HG03575 (cell line): ENCODE measurements around the gene TMOD1.
"Not testable (repeated sequence)": the region's sequence is repeated elsewhere in the genome, so short reads cannot be mapped to it uniquely, and the experiment has no call there.

Experiments used
- ATAC-seq: cut with Tn5 transposase; IDR thresholded peaks from one replicate; pipeline ENCODE4 v1.9.1; 2021; ENCODE audit not compliant: unreplicated experiment, insufficient number of reproducible peaks, low FRiP score; ENCODE audit errors: extremely low read depth

The TMOD1 gene

DNA sequence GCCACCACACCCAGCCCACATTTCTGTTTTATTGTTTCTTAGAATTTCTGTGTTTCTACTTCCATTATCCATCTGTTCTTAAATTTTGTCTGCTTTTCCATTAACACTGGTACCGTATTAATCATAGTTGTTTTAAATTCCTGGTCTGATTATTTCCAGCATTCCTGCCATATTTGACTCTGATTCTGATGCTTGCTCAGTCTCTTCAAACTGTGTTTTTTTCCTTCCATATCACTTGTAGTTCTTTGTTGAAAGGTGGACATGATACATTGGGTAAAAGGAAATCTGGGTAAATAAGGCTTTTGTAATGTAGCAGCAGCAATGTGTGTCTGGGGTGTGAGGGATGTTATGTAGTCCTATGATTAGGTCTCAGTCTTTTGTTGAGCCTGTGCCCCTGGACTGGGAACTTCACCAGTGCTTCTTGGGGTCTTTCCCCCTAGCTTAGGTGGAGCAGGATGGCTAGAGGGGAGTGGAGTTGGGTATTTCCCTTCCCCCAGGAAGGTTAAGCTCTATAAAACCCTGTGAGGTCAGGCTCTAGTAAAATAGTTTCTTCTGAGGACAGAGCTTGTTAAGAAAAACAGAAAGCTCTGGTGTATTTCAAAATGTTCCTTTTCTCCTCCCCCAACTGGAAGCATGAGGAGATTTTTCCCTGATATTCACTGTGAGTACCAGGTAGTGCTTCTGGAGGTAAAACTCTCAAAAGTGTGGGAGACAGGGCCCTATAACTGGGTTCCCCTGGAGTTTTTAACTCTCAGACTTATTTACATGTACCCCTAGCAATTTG lies 10.1 kb upstream of the TMOD1 start:
- ATAC-seq, result no peak

DNA sequence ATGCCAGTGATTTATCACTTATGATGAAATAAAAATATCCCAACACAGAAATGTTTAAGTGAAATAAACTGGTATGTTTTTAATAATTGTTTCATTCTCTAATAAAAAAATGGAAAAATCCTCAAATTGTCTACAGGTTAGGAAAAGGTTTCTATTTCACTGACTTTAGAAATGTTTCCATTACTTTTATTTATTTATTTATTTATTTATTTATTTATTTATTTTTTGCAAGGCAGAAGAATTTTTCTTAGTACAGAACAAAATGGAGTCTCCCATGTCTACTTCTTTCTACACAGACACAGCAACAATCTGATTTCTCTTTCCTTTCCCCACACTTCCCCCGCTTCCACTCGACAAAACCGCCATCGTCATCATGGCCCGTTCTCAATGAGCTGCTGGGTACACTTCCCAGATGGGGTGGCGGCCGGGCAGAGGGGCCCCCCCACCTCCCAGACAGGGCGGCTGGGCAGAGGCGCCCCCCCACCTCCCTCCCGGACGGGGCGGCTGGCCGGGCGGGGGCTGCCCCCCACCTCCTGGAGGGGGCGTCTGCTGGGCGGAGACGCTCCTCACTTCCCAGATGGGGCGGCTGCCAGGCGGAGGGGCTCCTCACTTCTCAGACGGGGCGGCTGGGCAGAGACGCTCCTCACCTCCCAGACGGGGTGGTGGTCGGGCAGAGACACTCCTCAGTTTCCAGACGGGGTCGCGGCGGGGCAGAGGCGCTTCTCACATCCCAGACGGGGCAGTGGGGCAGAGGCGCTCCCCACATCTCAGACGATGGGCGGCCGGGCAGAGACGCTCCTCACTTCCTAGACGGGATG lies 3.7 kb upstream of the TMOD1 start:
- not testable (repeated sequence) for ATAC-seq

DNA sequence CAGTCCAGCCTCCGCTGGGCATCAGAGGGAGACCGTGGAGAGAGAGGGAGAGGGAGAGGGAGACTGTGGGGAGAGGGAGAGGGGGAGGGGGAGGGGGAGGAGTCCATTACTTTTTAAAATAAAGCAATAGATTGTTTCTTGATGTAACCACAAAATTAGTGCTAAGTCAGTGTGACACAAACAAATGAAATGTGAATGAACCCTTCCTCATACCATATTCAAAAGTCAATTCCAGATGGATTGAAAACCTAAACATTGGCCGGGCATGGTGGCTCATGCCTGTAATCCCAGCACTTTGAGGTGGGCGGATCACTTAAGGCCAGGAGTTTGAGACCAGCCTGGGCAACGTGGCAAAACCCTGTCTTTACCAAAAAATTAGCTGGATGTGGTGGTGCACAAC lies 2.6 kb upstream of the TMOD1 start:
- not testable (repeated sequence) for ATAC-seq

DNA sequence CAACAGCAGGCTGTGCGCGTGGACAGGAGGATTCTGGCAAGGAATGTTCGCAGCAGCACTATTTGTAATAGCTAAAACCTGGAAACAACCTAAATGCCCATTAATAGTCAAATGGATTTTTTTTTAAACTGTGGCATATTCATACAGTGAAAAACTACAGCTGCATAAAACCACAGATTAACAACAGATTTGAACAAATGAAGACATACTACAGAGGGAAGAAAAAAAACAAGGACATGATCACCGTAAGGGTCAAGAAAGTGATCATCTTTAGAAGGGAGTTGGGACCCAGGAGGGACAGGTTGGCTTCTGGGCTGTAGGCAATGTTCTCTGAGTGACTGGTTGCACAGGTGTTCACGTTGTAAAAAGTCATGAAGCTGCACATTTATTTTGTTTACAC lies 1.2 kb upstream of the TMOD1 start:
- no peak for ATAC-seq

DNA sequence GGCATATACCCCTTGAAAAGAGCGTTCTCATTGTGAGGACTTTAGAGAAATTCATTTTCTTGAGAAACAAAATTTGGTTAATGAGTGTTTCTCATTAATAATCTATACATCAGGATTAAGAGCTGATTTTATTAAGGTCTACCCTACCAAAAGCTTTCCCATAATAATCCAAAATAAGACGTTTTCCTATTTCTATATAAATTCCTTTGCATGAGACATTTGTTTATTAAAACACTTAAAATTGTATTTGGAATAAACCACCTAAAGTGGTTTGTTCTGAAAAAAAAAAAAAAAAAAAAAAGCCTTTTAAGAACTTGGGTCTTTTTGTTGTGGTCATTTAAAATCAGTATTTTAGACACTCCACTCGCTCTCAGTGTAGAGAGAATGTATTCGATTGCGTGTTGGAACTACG lies 695 bp upstream of the TMOD1 start:
- ATAC-seq, result no peak

DNA sequence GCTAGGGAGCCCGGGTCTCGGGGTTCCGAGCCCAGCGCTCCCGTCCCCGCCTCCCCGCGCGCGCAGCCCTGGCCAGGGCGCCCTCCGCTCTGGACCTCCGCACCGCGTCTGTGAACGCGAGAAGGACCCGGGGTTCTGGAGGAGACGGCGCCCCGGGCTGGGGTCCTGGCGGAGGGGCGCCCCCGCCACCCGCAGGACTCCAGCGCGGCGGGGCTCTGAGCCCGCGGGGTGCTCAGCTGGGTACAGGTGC lies 431 bp downstream of the TMOD1 start:
- ATAC-seq, result no peak

DNA sequence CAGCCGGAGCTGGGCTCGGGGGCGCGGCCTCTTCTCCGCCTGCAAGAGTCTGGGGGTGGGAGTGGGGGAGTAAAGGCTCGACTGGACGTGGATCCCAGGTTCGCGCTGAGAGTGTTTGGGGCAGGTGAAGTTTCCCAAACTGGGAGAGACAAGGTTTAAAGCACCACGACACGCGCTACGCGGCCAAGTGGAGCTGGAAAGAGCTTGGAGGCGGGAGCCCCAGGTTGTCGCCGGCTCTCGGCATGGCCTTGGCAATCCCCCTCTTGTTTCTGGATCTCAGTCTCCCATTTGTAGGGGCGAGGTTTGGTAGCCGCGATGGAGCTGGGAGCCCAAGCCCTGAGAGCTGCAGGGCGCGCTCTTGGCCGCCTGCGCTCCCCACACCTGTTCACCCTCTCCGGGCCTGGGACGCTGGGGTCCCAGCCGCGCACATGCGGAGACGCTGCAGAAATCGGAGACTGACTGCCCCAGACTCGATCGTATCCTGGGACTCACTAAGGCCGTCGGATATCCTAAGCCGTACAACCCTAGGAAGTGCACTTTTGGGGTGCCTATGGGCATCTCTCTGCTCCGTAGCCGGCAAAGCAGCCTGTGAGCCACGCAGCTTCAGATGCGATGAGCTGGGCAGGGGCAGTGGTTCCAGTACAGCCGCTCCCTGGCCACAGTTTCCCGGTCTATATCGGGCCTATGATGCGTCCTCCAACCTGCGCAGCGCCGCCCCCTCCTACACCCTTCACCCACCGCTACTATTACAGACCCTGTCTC lies 937 bp downstream of the TMOD1 start:
- no peak for ATAC-seq

DNA sequence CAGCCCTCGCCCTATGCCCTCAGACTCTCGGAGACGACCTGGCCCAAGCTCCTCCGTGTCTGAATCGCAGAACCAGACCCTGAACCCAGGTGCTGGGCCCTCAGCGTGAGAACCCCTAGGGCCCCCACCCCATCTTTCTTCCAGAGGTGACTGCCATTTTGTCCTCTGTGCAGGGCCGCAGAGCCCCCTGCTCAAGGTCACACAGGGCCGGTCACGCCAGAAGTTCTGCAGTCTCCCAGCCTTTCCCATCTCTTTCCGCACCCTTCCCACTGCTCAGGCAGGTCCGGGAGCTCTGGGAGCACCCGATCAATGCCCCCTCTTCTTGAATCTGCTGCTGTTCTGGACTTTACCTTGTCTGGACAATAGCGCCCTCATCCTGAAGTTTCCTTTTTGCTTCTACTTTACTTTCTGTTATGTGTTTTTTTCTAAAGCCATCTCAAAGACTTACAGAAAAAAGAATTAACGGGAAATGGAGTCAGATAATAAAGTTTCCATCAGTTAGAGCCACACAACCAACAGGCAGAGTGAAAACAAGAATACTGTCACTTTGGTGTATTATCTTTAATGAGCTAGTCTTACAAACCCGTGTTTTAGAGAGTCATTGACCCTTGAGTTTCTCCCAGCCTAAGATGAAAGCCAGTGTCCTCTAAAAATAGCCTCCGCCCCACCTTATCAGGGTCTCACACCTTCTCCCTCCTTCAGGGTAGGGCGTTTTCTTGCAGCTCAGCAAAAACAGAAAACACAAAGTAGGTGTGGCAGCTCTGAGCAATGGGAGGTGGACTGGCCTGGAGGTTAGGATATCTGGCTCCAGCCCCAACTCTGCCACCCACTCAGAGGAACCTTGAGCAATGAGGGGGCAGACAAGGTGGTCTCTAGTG lies 1.8 kb downstream of the TMOD1 start:
- ATAC-seq, result no peak

DNA sequence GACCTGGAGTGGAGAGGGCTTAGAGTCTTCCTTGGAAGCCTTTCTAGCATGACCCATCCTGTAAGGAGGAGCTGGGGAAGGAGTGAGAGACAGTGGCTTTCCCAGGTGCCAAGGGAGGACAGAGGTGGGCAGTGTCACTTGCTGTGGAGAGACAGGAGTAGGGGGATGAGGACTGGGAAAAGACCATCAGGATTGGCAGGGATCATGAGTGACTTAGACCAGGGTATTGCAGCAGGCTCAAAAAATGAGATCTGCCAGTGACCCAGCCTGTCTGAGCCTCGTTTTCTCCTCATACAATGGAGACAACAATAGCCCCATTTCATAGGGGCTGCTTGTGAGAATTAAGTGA lies 2.4 kb downstream of the TMOD1 start:
- no peak for ATAC-seq

DNA sequence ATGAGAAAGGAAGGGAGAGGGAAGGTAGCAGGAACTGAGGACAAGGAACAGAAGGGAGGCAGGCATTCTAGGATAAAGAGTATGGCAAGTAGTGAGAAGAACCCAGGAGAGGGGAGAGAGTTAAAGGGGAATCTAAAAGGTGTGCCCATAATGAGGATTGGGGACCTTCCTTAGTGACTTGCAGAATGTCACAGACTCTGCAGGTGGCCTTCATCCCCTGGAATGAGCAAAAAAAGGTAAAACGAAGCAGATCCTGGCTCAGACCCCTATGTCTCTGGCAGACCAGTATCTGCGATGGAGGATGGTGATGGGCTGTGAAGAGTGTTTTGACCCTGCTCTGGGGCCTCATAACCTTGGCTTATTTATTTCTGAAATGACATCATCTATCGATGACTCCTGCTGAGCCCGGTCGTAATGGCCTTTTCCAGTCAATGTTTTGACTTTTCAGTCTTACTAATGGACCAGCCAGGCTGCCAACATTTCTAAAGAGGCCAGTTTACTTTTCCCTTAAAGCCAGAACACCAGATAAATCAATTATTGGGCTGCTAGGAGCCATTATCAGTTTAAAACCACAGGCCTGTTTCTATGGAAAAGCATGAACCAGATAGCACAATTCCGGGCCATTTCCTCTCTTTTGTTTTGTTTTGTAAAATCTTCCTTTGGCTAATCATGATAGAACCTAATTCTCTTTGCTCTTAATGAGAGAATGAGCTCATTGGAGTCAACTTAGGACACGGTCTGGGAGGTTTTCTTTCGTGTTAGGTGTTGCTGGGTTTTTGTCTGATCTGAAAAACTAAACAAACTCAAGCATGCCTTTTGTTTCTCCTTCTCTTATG lies 3.1 kb downstream of the TMOD1 start:
- no peak for ATAC-seq

DNA sequence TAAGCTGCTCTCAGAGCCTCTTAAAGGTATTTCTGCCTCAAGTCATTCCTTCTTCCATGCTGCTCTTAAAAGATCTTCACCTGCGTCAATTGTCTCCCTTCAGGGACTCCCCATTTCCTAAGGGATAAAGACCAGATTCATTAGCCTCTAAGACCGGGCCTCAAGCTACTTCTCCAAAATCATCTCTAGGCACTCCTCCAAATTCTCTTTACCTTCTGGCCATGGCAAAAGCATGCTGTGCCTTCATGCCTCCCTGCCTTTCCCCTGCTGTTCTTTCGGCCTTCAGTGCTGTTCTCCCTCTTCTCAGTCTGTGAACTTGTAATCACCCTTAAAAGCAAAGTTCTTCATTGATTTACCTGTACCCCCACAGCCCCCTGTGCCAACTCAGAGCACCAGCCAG lies 4.4 kb downstream of the TMOD1 start:
- no peak for ATAC-seq

DNA sequence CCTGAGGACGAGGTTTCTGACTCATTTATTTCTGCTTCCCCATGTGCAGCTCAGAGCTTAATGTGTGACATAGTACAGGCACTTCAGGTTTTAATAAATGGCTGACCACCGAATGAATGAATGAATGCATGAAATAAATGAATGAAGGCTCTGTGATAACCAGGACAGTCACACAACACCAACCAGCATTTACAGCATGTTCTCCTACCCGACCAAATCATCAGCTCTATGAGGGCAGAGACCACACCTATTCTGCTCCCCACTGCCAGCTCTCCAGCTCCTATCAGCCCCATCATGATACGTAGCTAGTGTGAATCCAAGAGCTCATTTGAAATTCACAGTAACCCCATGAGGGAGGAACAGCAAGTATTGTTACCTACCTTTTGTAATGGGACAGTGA lies 4.8 kb downstream of the TMOD1 start:
- ATAC-seq, result no peak

DNA sequence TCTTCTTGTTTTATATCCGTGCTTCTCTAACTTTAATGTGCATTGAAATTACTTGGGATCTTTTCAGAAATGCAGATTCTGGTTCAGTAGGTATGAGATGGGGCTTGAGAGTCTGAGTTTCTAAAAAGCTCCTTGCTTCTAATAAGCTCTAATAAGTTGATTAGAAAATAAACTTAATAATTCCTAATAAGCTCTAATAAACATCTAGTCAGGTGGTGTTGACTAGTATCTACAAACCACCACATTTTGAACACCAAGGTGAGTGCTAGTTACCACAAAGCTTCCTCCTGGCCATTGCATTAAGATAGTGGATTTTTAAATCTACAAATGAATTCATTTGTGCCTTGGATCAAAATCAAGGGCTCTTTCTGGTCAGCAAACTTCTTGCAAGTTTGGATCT lies 5.3 kb downstream of the TMOD1 start:
- ATAC-seq, result no peak

DNA sequence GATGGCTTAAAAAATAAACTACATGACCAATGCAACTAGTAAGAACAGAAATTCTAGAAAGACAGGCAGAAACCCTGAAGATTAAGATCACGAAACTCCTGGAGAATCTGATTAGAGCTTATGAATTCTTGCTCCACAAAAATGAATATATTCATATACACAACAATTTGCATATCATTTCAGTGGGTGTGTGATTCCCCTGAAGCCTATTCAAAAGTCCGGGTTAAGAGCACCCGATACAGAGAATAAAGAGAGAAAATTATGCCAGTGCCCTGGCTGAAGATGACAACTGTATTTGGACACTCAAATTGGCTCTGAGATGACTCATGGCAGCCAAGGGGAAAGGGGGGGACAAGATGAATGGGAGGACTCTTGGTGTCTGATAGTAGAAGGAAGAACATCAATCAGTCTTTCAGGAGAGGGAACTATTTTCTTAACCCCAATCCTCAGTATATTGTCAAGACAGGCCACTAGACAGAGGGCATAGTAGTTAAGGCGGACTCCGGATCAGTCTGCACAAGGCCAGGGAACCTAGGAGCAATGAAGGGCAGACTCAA lies 6.0 kb downstream of the TMOD1 start:
- ATAC-seq, result no peak

DNA sequence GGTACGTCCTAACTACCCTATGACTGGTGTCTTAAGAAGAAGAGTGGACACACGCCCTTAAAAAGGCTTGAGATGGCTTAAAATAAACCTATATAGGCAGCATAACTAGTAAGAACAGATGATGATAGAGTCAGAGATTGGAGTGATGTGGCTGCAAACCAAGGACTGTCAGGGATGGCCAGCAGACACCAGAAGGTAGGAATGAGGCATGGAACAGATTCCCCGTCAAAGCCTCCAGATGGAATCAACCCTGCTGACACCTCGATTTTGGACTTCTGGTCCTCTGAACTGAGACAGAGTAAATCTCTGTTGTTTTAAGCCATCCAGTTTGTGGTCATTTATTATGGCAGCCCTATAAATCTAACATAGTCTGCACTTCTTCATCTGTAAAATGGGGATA lies 7.4 kb downstream of the TMOD1 start:
- no peak for ATAC-seq

DNA sequence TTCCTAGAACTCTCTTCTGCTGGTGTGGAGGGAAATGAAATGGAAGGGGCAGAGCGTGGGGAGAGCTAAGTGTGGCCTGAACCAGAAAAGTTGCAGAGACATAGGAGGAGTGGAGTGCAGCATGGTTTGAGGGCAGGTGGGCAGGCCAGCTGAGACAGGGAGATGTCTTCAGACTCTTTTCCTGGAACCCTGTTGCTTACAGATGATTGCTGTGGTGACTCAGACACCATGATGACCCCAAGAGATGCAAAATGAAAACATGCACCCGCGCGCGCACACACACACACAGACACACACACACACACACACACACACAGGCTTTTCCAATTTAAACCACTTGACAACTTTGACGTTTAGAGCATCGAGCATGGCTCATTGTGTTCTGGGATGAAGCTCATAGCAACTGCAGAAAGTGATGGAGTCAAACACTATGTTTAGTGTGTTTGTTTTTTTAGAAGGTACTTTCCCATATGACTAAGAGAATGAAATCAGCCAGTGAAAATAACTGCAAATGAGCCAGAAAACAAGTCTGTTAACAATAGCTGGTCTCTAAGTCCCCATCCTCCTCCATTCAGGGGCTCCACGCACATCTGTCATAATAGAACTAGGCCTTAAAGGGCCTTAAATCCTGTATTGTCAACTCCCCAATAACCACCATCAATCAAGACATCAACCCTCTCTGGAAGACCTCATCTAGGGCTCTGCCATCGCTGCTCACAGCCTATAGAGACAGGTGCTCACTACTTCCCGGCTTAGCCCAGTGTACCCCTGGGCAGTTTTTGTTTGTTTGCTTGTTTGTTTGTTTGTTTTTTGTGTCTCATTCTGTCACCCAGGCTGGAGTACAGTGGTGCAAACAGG lies 9.6 kb downstream of the TMOD1 start:
- ATAC-seq, result peak; percentile 67

DNA sequence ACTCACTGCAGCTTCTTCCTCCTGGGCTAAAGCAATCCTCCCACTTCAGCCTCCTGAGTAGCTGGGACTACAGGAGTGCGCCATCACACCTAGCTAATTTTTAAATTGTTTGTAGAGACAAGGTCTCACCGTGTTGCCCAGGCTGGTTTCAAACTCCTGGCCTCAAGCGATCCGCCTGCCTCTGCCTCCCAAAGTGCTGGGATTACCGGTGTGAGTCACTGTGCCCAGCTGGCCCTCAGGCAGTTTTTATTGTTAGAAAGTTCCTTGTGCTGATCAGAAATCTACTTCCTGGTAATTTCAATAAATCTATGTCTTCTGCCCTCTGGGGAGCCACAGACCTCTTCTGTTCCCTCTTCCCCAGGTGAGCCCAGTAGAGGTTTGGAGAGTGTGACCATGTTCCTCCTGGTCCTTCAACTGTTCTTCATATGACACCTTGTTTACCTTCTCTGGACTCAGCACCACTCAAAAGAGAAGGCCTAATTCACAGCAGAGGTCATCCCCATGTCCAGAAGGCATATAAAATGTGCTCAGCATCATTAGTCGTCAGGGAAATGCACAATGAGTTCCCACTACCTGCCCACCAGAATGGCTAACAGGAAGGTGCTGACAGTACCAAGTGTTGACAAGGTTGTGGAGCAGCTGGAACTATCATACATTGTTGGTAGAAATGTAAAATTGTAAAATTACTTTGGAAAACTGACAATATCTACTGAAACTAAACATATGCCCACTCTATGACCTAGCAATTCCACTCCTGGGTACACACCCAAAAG lies 10.4 kb downstream of the TMOD1 start:
- no peak for ATAC-seq
